Right lobe of liver (tissue), 6 donors: ENCODE results near the gene RCOR3. TPM values are rescaled to one million over a fixed set of nuclear protein-coding genes. Genes with fewer than 3 reads are reported as not detected.

Source experiments
- ATAC-seq, 4 donors: fragments of 200-7000 bp; cut with Tn5 transposase; one replicate each; pipeline ENCODE4 v1.9.1; 2020; ENCODE audit warnings: mild to moderate bottlenecking in 4 of 4, moderate library complexity in 4 of 4
- DNase-seq, 3 donors: peaks; one replicate each; pipeline ENCODE4 v3.0.0-alpha.2; 2020
- H3K27ac ChIP-seq, 3 donors: fragments of 200-600 bp; one replicate each; pipeline ENCODE4 v1.8.0; 2022
- H3K27me3 ChIP-seq, 2 donors: fragments of 200-600 bp; one replicate each; pipeline ENCODE4 v1.8.0; 2022
- H3K36me3 ChIP-seq, 4 donors: fragments of 200-600 bp; sonication (generic) in 1 of 4; one replicate each; pipeline versions ENCODE4 v1.5.1 to v1.8.0; 2017 to 2022; ENCODE audit warnings: control low read depth in 1 of 4
- H3K4me1 ChIP-seq, 4 donors: fragments of 200-600 bp; sonication (generic) in 1 of 4; one replicate each; pipeline versions ENCODE4 v1.5.1 to v1.8.0; 2017 to 2022; ENCODE audit warnings: control low read depth in 1 of 4
- H3K4me3 ChIP-seq, 3 donors: fragments of 200-600 bp; one replicate each; pipeline ENCODE4 v1.8.0; 2022
- H3K9me3 ChIP-seq, 4 donors: fragments of 200-600 bp; sonication (generic) in 1 of 4; one replicate each; pipeline versions ENCODE4 v1.5.1 to v1.8.0; 2017 to 2022; ENCODE audit warnings: control low read depth in 1 of 4
- POLR2A ChIP-seq: fragments of 450-650 bp; IDR thresholded peaks from one replicate; pipeline ENCODE4 v1.6.1; 2017; ENCODE audit warnings: antibody characterized with exemption, mild to moderate bottlenecking
- WGBS: methylation state at CpG from one replicate; pipeline ENCODE4 v1.1.6; 2018; ENCODE audit warnings: low coverage, low lambda C conversion rate; ENCODE audit not compliant: insufficient coverage; ENCODE audit errors: missing lambda C conversion rate; 5-methylcytosine and 5-hydroxymethylcytosine counted together
- intact Hi-C, 2 donors: fragments of 100-400 bp; cut with DNase I; formaldehyde crosslinking; loops; one replicate each; pipeline versions ENCODE4 v1.11.2 to v1.14.1; 2022
- total RNA-seq, 6 experiments: library from RNA; depleted of rRNA in 2 of 6; stranded (reverse); fragments of >200 nt in 2 of 6; fragmentation: NEBNext Ultra II Directional in 3 of 6; extraction: Animal tissue kit (Norgen Biotek cat#: 25700) in 3 of 6; gene quantifications; one replicate each; pipeline versions ENCODE4 v1.1.0 to v1.2.4, GENCODE V29; 2016 to 2023
- TF ChIP-seq, protein P1 (sequence below), 4 donors: fragments of 200-600 bp in 3 of 4; fragments of 450-650 bp in 1 of 4; IDR thresholded peaks; one replicate each; pipeline versions ENCODE4 v1.5.1 to v1.8.0; 2016 to 2022; ENCODE audit warnings: antibody characterized with exemption in 4 of 4, mild to moderate bottlenecking in 2 of 4
- donor health status: DM: no; HTN: yes; CAD: no.
- donor health status: DM: no; HTN: no; CAD: no.
- donor health status: DM: no; HTN: no; CAD: no.
- donor health status: DM: no; HTN: yes; CAD: no.
- donor health status: DM: no; HTN: yes; CAD: no.

The RCOR3 gene
- total RNA-seq, 6 experiments from 2014 or later: 13.0 to 24.6 (median 17.7) TPM

GRCh38 chr1:211337430-211338223 lies 78.5 kb downstream of the RCOR3 start:
- Histone ChIP-seq H3K4me1 (no peaks in the 10 kb centered on the region), H3K27ac (no peak overlapping the region), H3K9me3 (no peaks in the 10 kb centered on the region), H3K27me3 (no peaks in the 10 kb centered on the region), H3K4me3 (no peak overlapping the region), H3K36me3 (no peaks in the 10 kb centered on the region)
- 77% methylated on average over 5 of the region's 7 CpGs for WGBS
- TF ChIP-seq, protein P1, sequence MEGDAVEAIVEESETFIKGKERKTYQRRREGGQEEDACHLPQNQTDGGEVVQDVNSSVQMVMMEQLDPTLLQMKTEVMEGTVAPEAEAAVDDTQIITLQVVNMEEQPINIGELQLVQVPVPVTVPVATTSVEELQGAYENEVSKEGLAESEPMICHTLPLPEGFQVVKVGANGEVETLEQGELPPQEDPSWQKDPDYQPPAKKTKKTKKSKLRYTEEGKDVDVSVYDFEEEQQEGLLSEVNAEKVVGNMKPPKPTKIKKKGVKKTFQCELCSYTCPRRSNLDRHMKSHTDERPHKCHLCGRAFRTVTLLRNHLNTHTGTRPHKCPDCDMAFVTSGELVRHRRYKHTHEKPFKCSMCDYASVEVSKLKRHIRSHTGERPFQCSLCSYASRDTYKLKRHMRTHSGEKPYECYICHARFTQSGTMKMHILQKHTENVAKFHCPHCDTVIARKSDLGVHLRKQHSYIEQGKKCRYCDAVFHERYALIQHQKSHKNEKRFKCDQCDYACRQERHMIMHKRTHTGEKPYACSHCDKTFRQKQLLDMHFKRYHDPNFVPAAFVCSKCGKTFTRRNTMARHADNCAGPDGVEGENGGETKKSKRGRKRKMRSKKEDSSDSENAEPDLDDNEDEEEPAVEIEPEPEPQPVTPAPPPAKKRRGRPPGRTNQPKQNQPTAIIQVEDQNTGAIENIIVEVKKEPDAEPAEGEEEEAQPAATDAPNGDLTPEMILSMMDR (IDR thresholded peaks at IDR 0.05): no peak
- no peak for TF ChIP-seq POLR2A
- ATAC-seq (no peak), DNase-seq (no peak)
- intact Hi-C loops: no loop called here

DNA sequence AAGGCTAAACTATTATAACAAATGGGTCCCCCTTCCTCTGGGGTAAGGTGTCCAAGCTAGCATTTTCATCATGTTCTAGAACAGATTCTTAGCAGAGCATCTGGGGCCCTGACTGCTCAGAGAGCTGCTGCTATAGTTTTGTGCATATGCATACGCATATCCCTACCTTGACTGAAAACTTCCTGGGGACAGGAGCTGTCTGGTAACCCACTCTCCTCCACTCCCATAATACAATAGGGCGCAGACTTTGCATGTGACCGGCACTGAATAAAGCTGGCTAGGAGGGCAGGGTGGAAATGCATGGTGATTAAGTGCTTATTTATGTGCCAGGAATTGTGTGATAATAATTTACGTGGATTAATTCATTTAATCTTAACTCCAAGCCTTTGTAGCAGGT lies 79.1 kb downstream of the RCOR3 start:
- 100% methylated on average over 3 of the region's 4 CpGs for WGBS
- DNase-seq (no peak), ATAC-seq (no peak)
- TF ChIP-seq, protein P1 (IDR thresholded peaks at IDR 0.05): no peak
- no peak for TF ChIP-seq POLR2A
- Histone ChIP-seq H3K4me1 (no peaks in the 10 kb centered on the region), H3K27me3 (no peaks in the 10 kb centered on the region), H3K4me3 (no peak overlapping the region), H3K36me3 (no peaks in the 10 kb centered on the region), H3K9me3 (no peaks in the 10 kb centered on the region), H3K27ac (no peak overlapping the region)
- intact Hi-C loops: no loop called here

- Histone ChIP-seq H3K4me3 (no peak overlapping the region), H3K36me3 (no peaks in the 10 kb centered on the region), H3K27me3 (no peaks in the 10 kb centered on the region), H3K27ac (no peak overlapping the region), H3K9me3 (no peaks in the 10 kb centered on the region), H3K4me1 (no peaks in the 10 kb centered on the region)
- intact Hi-C loops: no loop called here
- DNase-seq (no peak), ATAC-seq (no peak)
- TF ChIP-seq POLR2A: no peak
- TF ChIP-seq, protein P1 (IDR thresholded peaks at IDR 0.05): no peak
- no CpG with 5 or more reads among the region's 6 CpGs for WGBS
Measured at GRCh38 chr1:211339631-211340041, 80.5 kb downstream of the RCOR3 start.

- no peak overlapping the region for H3K4me3 ChIP-seq
- no peak overlapping the region for H3K27ac ChIP-seq
- no peaks in the 10 kb centered on the region for H3K27me3 ChIP-seq
- peak; percentile 38 to 73 (median 62) for ATAC-seq
- no peaks in the 10 kb centered on the region for H3K36me3 ChIP-seq
- intact Hi-C loops: no loop called here
- WGBS: 89% methylated on average over 9 of the region's 10 CpGs
- H3K4me1 ChIP-seq: no peaks in the 10 kb centered on the region
- TF ChIP-seq, protein P1 (IDR thresholded peaks at IDR 0.05): no peak
- DNase-seq: no peak
- no peaks in the 10 kb centered on the region for H3K9me3 ChIP-seq
Measured at GRCh38 chr1:211340622-211341507, 81.7 kb downstream of the RCOR3 start.
